Upper lobe of left lung (tissue), 6 donors: ENCODE measurements around the gene ASB16. TPM values are rescaled to one million over a fixed set of nuclear protein-coding genes. Genes with fewer than 3 reads are reported as not detected.
"Not testable (repeated sequence)": the region's sequence is repeated elsewhere in the genome, so short reads cannot be mapped to it uniquely, and the experiment has no call there.

ENCODE experiments used
- ATAC-seq, 2 donors: fragments of 200-7000 bp; cut with Tn5 transposase; one replicate each; pipeline ENCODE4 v1.9.1; 2022; ENCODE audit warnings: mild to moderate bottlenecking in 2 of 2, moderate library complexity in 2 of 2; ENCODE audit not compliant: low FRiP score in 2 of 2
- DNase-seq, 2 donors: peaks; one replicate each; pipeline ENCODE4 v3.0.0-alpha.2; 2019 to 2020
- H3K27ac ChIP-seq, 4 donors: fragments of 200-600 bp; sonication (generic); one replicate each; pipeline ENCODE4 v1.5.1; 2016 to 2019
- H3K27me3 ChIP-seq, 4 donors: fragments of 200-600 bp; sonication (generic); one replicate each; pipeline ENCODE4 v1.5.1; 2017 to 2019
- H3K36me3 ChIP-seq, 4 donors: fragments of 200-600 bp; sonication (generic); one replicate each; pipeline ENCODE4 v1.5.1; 2016 to 2019
- H3K4me1 ChIP-seq, 4 donors: fragments of 200-600 bp; sonication (generic); one replicate each; pipeline ENCODE4 v1.5.1; 2018 to 2019
- H3K4me3 ChIP-seq, 4 donors: fragments of 200-600 bp; sonication (generic); one replicate each; pipeline ENCODE4 v1.5.1; 2017 to 2019; ENCODE audit warnings: mild to moderate bottlenecking in 2 of 4, moderate library complexity in 1 of 4
- H3K9me3 ChIP-seq, 4 donors: fragments of 200-600 bp; sonication (generic); one replicate each; pipeline ENCODE4 v1.5.1; 2018 to 2019
- CTCF ChIP-seq, 6 experiments: fragments of 450-650 bp in 4 of 6; fragments of 200-600 bp in 2 of 6; sonication (generic) in 2 of 6; IDR thresholded peaks; one replicate each; pipeline ENCODE4 v1.5.1; 2016 to 2019; ENCODE audit warnings: antibody characterized with exemption in 6 of 6
- EP300 ChIP-seq, 4 donors: sonication (generic); formaldehyde crosslinking; IDR thresholded peaks; one replicate each; pipeline ENCODE4 v1.5.1; 2017; ENCODE audit warnings: antibody characterized with exemption in 4 of 4, control low read depth in 2 of 4
- POLR2A ChIP-seq, 4 donors: fragments of 450-650 bp; IDR thresholded peaks; one replicate each; pipeline ENCODE4 v1.5.1; 2016 to 2017; ENCODE audit warnings: antibody characterized with exemption in 4 of 4, mild to moderate bottlenecking in 2 of 4
- POLR2AphosphoS5 ChIP-seq, 2 donors: sonication (generic); formaldehyde crosslinking; IDR thresholded peaks; one replicate each; pipeline ENCODE4 v1.5.1; 2017; ENCODE audit warnings: antibody characterized with exemption in 2 of 2
- WGBS, 2 donors: methylation state at CpG; one replicate each; pipeline ENCODE4 v1.1.5; 2017 to 2018; 5-methylcytosine and 5-hydroxymethylcytosine counted together
- total RNA-seq, 6 donors: library from RNA; depleted of rRNA in 4 of 6; stranded (reverse); fragments of >200 nt in 4 of 6; gene quantifications; one replicate each; pipeline versions ENCODE4 v1.1.0 to v1.2.1, GENCODE V29; 2016 to 2021
- donor health status: DM: no; HTN: no; CAD: no; lungs with moderate emphysema.
- donor health status: DM: no; HTN: yes; CAD: no; lungs with severe emphysema.

Gene ASB16
- total RNA-seq, 6 donors from 2014 or later, result 0.11 TPM; not detected in 5

GRCh38 chr17:44123356-44124117 lies 47.0 kb upstream of the ASB16 start, which contains the start of gene HDAC5:
Gene HDAC5, minus strand, starts transcription at chr17:44123641. Its CDS starts 6,126 bp downstream, at chr17:44117515.
- H3K27ac ChIP-seq, result peak within 1 kb of the TSS; percentile 94 to 99 (median 94)
- no peaks in the 10 kb centered on the region for H3K27me3 ChIP-seq
- peaks cover 27 to 49% (median 39%) of the 10 kb centered on the region in 4 donors for H3K4me1 ChIP-seq
- no peaks in the 10 kb centered on the region for H3K9me3 ChIP-seq
- DNase-seq (peak; percentile 97 to 99), ATAC-seq (peak; percentile 97 to 98)
- WGBS, 2 donors, result 0 to 2% methylated on average over 23 to 30 of the region's 78 CpGs
- peak within 1 kb of the TSS; percentile 78 to 97 (median 90) for H3K4me3 ChIP-seq
- TF ChIP-seq POLR2A (IDR thresholded peaks at IDR 0.05), result peak in 3 of 4 donors; percentile 69 to 93 (median 89)
- peak; percentile 58 to 81 for TF ChIP-seq POLR2AphosphoS5 (IDR thresholded peaks at IDR 0.05)
- TF ChIP-seq EP300 (IDR thresholded peaks at IDR 0.05), result no peak
- TF ChIP-seq CTCF (IDR thresholded peaks at IDR 0.05), result peak; percentile 46 to 80 (median 70)
- no peaks in the 10 kb centered on the region for H3K36me3 ChIP-seq

GRCh38 chr17:44124118-44124438 lies 46.4 kb upstream of the ASB16 start:
- ATAC-seq (no peak), DNase-seq (no peak)
- WGBS, 2 donors, result 4% methylated on average over 8 of the region's 8 CpGs
- no peak for TF ChIP-seq POLR2AphosphoS5 (IDR thresholded peaks at IDR 0.05)
- peak in 1 of 4 donors; percentile 22 for TF ChIP-seq POLR2A (IDR thresholded peaks at IDR 0.05)
- H3K4me1 ChIP-seq, result peaks cover 27 to 44% (median 37%) of the 10 kb centered on the region in 4 donors
- H3K9me3 ChIP-seq, result no peaks in the 10 kb centered on the region
- H3K27ac ChIP-seq, result peak overlapping the region; percentile 94 to 99 (median 94)
- H3K27me3 ChIP-seq, result no peaks in the 10 kb centered on the region
- H3K4me3 ChIP-seq, result peak overlapping the region; percentile 52 to 97 (median 81)
- H3K36me3 ChIP-seq, result no peaks in the 10 kb centered on the region

GRCh38 chr17:44128383-44128782 lies 42.1 kb upstream of the ASB16 start:
- ATAC-seq (no peak), DNase-seq (no peak)
- Histone ChIP-seq H3K4me3 (no peak overlapping the region), H3K9me3 (no peaks in the 10 kb centered on the region), H3K27me3 (no peaks in the 10 kb centered on the region), H3K27ac (no peak overlapping the region), H3K36me3 (no peaks in the 10 kb centered on the region), H3K4me1 (peaks cover 4 to 8% (median 7%) of the 10 kb centered on the region in 4 donors)
- TF ChIP-seq EP300 (IDR thresholded peaks at IDR 0.05) (no peak), CTCF (IDR thresholded peaks at IDR 0.05) (no peak), POLR2A (IDR thresholded peaks at IDR 0.05) (no peak), POLR2AphosphoS5 (IDR thresholded peaks at IDR 0.05) (no peak)
- WGBS, 2 donors, result 90 to 91% methylated on average over 7 of the region's 7 CpGs

DNA sequence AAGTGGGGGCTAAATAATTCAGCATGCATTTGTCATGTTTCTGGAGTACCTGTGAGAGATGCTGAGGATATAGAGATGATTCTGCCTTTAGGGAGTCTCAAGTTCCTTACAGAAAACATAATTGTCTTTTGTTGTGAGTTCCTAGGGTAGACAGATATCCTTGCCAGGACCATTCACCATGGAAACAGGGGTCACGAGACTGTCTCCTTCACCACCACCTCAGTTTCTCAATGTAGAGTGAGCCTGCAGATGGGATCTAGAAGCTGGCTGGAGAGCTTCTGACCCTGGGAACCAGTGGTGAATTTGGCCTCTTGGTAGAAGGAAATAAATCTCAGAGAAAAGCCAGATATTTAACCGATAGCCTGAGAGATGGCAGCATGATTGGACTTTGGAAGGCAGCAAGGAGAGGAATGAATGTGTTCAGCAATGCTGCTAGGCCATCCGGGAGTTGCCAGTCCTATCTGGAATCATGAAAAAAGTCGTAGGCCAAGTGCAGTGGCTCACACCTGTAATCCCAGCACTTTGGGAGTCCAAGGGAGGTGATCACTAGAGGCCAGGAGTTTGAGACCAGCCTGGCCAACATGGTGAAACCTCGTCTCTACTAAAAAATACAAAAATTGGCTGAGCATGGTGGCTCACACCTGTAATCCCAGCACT lies 39.7 kb upstream of the ASB16 start:
- no peaks in the 10 kb centered on the region for H3K9me3 ChIP-seq
- no peaks in the 10 kb centered on the region for H3K36me3 ChIP-seq
- 89 to 91% methylated on average over 5 of the region's 5 CpGs for WGBS, 2 donors
- no peaks in the 10 kb centered on the region for H3K4me1 ChIP-seq
- H3K4me3 ChIP-seq, result no peak overlapping the region
- no peak overlapping the region for H3K27ac ChIP-seq
- no peaks in the 10 kb centered on the region for H3K27me3 ChIP-seq
- ATAC-seq (no peak), DNase-seq (no peak)
- no peak for TF ChIP-seq POLR2AphosphoS5 (IDR thresholded peaks at IDR 0.05)
- no peak for TF ChIP-seq EP300 (IDR thresholded peaks at IDR 0.05)
- no peak for TF ChIP-seq POLR2A (IDR thresholded peaks at IDR 0.05)
- no peak for TF ChIP-seq CTCF (IDR thresholded peaks at IDR 0.05)

DNA sequence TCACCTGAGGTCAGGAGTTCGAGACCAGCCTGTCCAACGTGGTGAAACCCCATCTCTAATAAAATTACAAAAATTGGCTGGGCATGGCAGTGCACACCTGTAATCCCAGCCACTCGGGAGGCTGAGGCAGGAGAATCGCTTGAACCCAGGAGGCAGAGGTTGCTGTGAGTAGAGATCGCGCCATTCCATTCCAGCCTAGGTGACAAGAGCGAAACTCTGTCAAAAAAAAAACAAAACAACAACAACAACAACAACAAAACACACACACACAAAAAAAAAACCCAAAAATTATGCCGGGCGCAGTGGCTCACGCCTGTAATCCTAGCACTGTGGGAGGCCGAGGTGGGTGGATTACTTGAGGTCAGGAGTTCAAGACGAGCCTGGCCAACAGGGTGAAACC lies 39.1 kb upstream of the ASB16 start:
- H3K36me3 ChIP-seq, DNase-seq, H3K9me3 ChIP-seq, H3K4me1 ChIP-seq, H3K4me3 ChIP-seq, ATAC-seq, H3K27me3 ChIP-seq, H3K27ac ChIP-seq: not testable (repeated sequence)
- 93 to 94% methylated on average over 12 of the region's 12 CpGs for WGBS, 2 donors
